Peyer's patch (tissue), 4 donors: ENCODE results near the gene PLCH1.
"Not testable (repeated sequence)": the region's sequence is repeated elsewhere in the genome, so short reads cannot be mapped to it uniquely, and the experiment has no call there.

Experiments used
- CTCF ChIP-seq, 6 experiments: fragments of 450-650 bp in 4 of 6; fragments of 200-600 bp in 2 of 6; sonication (generic) in 1 of 6; IDR thresholded peaks; one replicate each; pipeline ENCODE4 v1.5.1; 2017 to 2019; ENCODE audit warnings: antibody characterized with exemption in 6 of 6, mild to moderate bottlenecking in 3 of 6, moderate library complexity in 1 of 6
- POLR2A ChIP-seq, 2 donors: fragments of 450-650 bp; IDR thresholded peaks; one replicate each; pipeline ENCODE4 v1.5.1; 2017; ENCODE audit warnings: antibody characterized with exemption in 2 of 2, mild to moderate bottlenecking in 2 of 2, moderate library complexity in 2 of 2

DNA sequence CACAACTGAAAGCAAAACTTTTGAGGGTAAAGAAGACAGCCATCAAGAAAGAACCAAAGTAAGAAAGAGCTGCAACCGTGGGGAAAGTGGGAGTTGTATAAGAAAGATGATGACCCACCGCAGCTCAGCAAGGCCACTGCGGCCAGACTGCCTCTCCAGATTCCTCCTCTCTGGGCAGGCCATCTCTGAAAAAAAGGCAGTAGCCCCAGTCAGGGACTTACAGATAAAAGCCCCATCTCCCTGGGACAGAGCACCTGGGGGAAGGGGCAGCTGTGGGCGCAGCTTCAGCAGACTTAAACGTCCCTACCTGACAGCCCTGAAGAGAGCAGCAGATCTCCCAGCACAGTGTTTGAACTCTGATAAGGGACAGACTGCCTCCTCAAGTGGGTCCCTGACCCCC, 124.3 kb downstream of the PLCH1 start:
- TF ChIP-seq CTCF, POLR2A (IDR thresholded peaks at IDR 0.05): not testable (repeated sequence)
